GM21786 (cell line): ENCODE measurements around the gene KIF19.

Experiments
- ATAC-seq: cut with Tn5 transposase; IDR thresholded peaks from one replicate; pipeline ENCODE4 v1.9.1; 2021; ENCODE audit not compliant: unreplicated experiment

Gene KIF19

GRCh38 chr17:74305865-74306654 lies 20.0 kb upstream of the KIF19 start:
- ATAC-seq: no peak

- no peak for ATAC-seq
These were observed 17.8 kb upstream of the KIF19 start for GRCh38 chr17:74307984-74308773.

GRCh38 chr17:74309902-74310301 lies 16.1 kb upstream of the KIF19 start:
- ATAC-seq: no peak

GRCh38 chr17:74314877-74315276 lies 11.1 kb upstream of the KIF19 start:
- no peak for ATAC-seq

GRCh38 chr17:74316220-74316619 lies 9.8 kb upstream of the KIF19 start:
- ATAC-seq: no peak

GRCh38 chr17:74317071-74317470 lies 9.0 kb upstream of the KIF19 start:
- no peak for ATAC-seq

GRCh38 chr17:74318391-74318790 lies 7.6 kb upstream of the KIF19 start:
- ATAC-seq: no peak

- ATAC-seq: no peak
These were observed 1.5 kb upstream of the KIF19 start for GRCh38 chr17:74324521-74324920.

GRCh38 chr17:74325376-74325742 lies 667 bp upstream of the KIF19 start:
- no peak for ATAC-seq

GRCh38 chr17:74326506-74326905 lies 480 bp downstream of the KIF19 start:
- ATAC-seq: no peak

GRCh38 chr17:74328487-74328886 lies 2.5 kb downstream of the KIF19 start:
- no peak for ATAC-seq

GRCh38 chr17:74329378-74329777 lies 3.4 kb downstream of the KIF19 start:
- no peak for ATAC-seq

GRCh38 chr17:74330446-74330845 lies 4.4 kb downstream of the KIF19 start:
- ATAC-seq: no peak

- no peak for ATAC-seq
These were observed 6.1 kb downstream of the KIF19 start for GRCh38 chr17:74332017-74332650.

- ATAC-seq: no peak
These were observed 6.8 kb downstream of the KIF19 start for GRCh38 chr17:74332763-74333283.

- ATAC-seq: no peak
These were observed 8.5 kb downstream of the KIF19 start for GRCh38 chr17:74334393-74335039.

- ATAC-seq: no peak
These were observed 9.6 kb downstream of the KIF19 start for GRCh38 chr17:74335529-74336062.

GRCh38 chr17:74336307-74336706 lies 10.3 kb downstream of the KIF19 start:
- no peak for ATAC-seq

- ATAC-seq: no peak
These were observed 11.9 kb downstream of the KIF19 start for GRCh38 chr17:74337834-74338500.

- ATAC-seq: no peak
These were observed 13.6 kb downstream of the KIF19 start for GRCh38 chr17:74339537-74340195.
